Mesendoderm (in vitro differentiated cells): ENCODE measurements around the gene ENSA. TPM values are rescaled to one million over a fixed set of nuclear protein-coding genes. Genes with fewer than 3 reads are reported as not detected.

ENCODE experiments used
- small RNA-seq: library from polyadenylated mRNA; stranded (forward); fragments of <200 nt; extraction: miRNeasy Mini kit (QIAGEN cat#:217004); gene quantifications from one replicate; pipeline ENCODE3, GENCODE V24; 2013; ENCODE audit not compliant: insufficient read depth

ENSA gene

Small RNAs within 50 kb of the gene (small RNA-seq; reads per million reads assigned to genes)
- gene RF00015 (not detected), gene RF00561 (not detected)
